ENCODE data around the gene OVCA2.

The OVCA2 gene

GRCh38 chr17:2027528-2028233, 14.1 kb upstream of the OVCA2 start:
- Histone ChIP-seq H3K9me2 (ENCODE audit: low read depth, low read length) (no peaks in the 10 kb centered on the region), H3K9ac (ENCODE audit: low read length) (no peak overlapping the region), H3K27me3 (ENCODE audit: insufficient read depth, low read length) (peaks cover 22% of the 10 kb centered on the region), H2AFZ (ENCODE audit: low read length) (no peak overlapping the region), H3K36me3 (ENCODE audit: insufficient read depth, low read length) (no peaks in the 10 kb centered on the region), H3K4me1 (ENCODE audit: insufficient read depth, low read length, severe bottlenecking) (peaks cover 16% of the 10 kb centered on the region), H3K79me2 (ENCODE audit: insufficient read depth, low read length) (no peaks in the 10 kb centered on the region), H3K9me3 (ENCODE audit: low read length) (no peaks in the 10 kb centered on the region), H3K4me3 (ENCODE audit: low read depth, low read length, poor library complexity, severe bottlenecking) (no peak overlapping the region), H3F3A (ENCODE audit: insufficient read depth, low read length) (no peaks in the 10 kb centered on the region), H4K20me1 (ENCODE audit: insufficient read depth, low read length) (no peaks in the 10 kb centered on the region), H3K27ac (ENCODE audit: low read depth, low read length, poor library complexity, severe bottlenecking) (no peak overlapping the region), H3K4me2 (ENCODE audit: low read length) (no peak overlapping the region)
- TF ChIP-seq EZH2 (IDR thresholded peaks at IDR 0.05; ENCODE audit: borderline replicate concordance, low read length) (no peak), CTCF (IDR thresholded peaks at IDR 0.05; ENCODE audit: low read length) (no peak)

DNA sequence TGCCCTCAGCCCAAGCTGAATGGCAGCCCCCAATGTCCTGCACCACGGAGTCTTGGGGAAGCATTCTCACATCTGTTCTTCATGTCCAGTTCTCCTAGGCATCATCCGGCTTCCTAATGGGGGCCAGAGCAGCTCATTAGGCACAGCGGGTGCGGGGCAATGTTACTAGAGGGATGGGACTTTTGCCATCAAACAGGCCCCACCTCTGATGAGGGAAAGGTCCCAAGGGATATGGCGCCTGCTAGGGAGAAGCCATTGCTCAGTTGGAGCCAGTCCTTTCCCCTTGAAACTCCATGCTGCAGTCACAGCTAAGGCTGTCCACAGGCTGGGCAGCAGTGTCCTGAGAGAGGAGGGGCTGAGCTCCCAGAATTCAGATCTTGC, 13.6 kb upstream of the OVCA2 start:
- TF ChIP-seq CTCF (IDR thresholded peaks at IDR 0.05; ENCODE audit: low read length): no peak
- TF ChIP-seq EZH2 (IDR thresholded peaks at IDR 0.05; ENCODE audit: borderline replicate concordance, low read length): no peak
- Histone ChIP-seq H3K4me1 (ENCODE audit: insufficient read depth, low read length, severe bottlenecking) (peaks cover 16% of the 10 kb centered on the region), H3K4me3 (ENCODE audit: low read depth, low read length, poor library complexity, severe bottlenecking) (no peak overlapping the region), H2AFZ (ENCODE audit: low read length) (no peak overlapping the region), H3K4me2 (ENCODE audit: low read length) (no peak overlapping the region), H4K20me1 (ENCODE audit: insufficient read depth, low read length) (no peaks in the 10 kb centered on the region), H3K36me3 (ENCODE audit: insufficient read depth, low read length) (no peaks in the 10 kb centered on the region), H3K79me2 (ENCODE audit: insufficient read depth, low read length) (no peaks in the 10 kb centered on the region), H3K27me3 (ENCODE audit: insufficient read depth, low read length) (peaks cover 19% of the 10 kb centered on the region), H3F3A (ENCODE audit: insufficient read depth, low read length) (no peaks in the 10 kb centered on the region), H3K9ac (ENCODE audit: low read length) (no peak overlapping the region), H3K9me2 (ENCODE audit: low read depth, low read length) (no peaks in the 10 kb centered on the region), H3K9me3 (ENCODE audit: low read length) (no peaks in the 10 kb centered on the region), H3K27ac (ENCODE audit: low read depth, low read length, poor library complexity, severe bottlenecking) (no peak overlapping the region)

GRCh38 chr17:2028737-2029136, 13.1 kb upstream of the OVCA2 start:
- Histone ChIP-seq H3K9me3 (ENCODE audit: low read length) (no peaks in the 10 kb centered on the region), H2AFZ (ENCODE audit: low read length) (no peak overlapping the region), H3K9ac (ENCODE audit: low read length) (no peak overlapping the region), H3K4me1 (ENCODE audit: insufficient read depth, low read length, severe bottlenecking) (peaks cover 16% of the 10 kb centered on the region), H3K36me3 (ENCODE audit: insufficient read depth, low read length) (no peaks in the 10 kb centered on the region), H3K27ac (ENCODE audit: low read depth, low read length, poor library complexity, severe bottlenecking) (no peak overlapping the region), H3K79me2 (ENCODE audit: insufficient read depth, low read length) (no peaks in the 10 kb centered on the region), H3K27me3 (ENCODE audit: insufficient read depth, low read length) (peaks cover 18% of the 10 kb centered on the region), H4K20me1 (ENCODE audit: insufficient read depth, low read length) (no peaks in the 10 kb centered on the region), H3K9me2 (ENCODE audit: low read depth, low read length) (no peaks in the 10 kb centered on the region), H3K4me3 (ENCODE audit: low read depth, low read length, poor library complexity, severe bottlenecking) (no peak overlapping the region), H3K4me2 (ENCODE audit: low read length) (no peak overlapping the region), H3F3A (ENCODE audit: insufficient read depth, low read length) (no peaks in the 10 kb centered on the region)
- TF ChIP-seq EZH2 (IDR thresholded peaks at IDR 0.05; ENCODE audit: borderline replicate concordance, low read length): no peak
- TF ChIP-seq CTCF (IDR thresholded peaks at IDR 0.05; ENCODE audit: low read length): no peak

All from OCI-LY1 (cell line).